Tibial artery (tissue), 4 donors: Measurements from ENCODE around the gene SPSB4.

Experiments used
- DNase-seq, 2 donors: peaks; one replicate each; pipeline ENCODE4 v3.0.0-alpha.2; 2019
- H3K27ac ChIP-seq, 2 donors: fragments of 200-600 bp; sonication (generic) in 1 of 2; 1 replicate in 1 of 2; 2 replicates in 1 of 2; pipeline ENCODE4 v1.5.1; 2018 to 2019; ENCODE audit warnings: mild to moderate bottlenecking in 1 of 2
- H3K27me3 ChIP-seq, 2 donors: fragments of 200-600 bp; sonication (generic) in 1 of 2; one replicate each; pipeline versions ENCODE4 v1.5.1 to v1.6.0; 2016 to 2019
- H3K36me3 ChIP-seq, 3 donors: fragments of 200-600 bp; sonication (generic) in 2 of 3; one replicate each; pipeline ENCODE4 v1.5.1; 2016 to 2019; ENCODE audit warnings: mild to moderate bottlenecking in 2 of 3
- H3K4me1 ChIP-seq, 4 donors: fragments of 200-600 bp; sonication (generic) in 2 of 4; 1 replicate in 3 of 4; 2 replicates in 1 of 4; pipeline ENCODE4 v1.5.1; 2016 to 2019
- H3K4me3 ChIP-seq, 2 donors: fragments of 200-600 bp; sonication (generic) in 1 of 2; 1 replicate in 1 of 2; 2 replicates in 1 of 2; pipeline ENCODE4 v1.5.1; 2018 to 2019; ENCODE audit warnings: mild to moderate bottlenecking in 2 of 2
- H3K9me3 ChIP-seq, 3 donors: fragments of 200-600 bp; sonication (generic) in 1 of 3; one replicate each; pipeline ENCODE4 v1.5.1; 2016 to 2019
- CTCF ChIP-seq, 2 experiments: fragments of 200-600 bp in 1 of 2; fragments of 450-650 bp in 1 of 2; IDR thresholded peaks; one replicate each; pipeline ENCODE4 v1.5.1; 2017 to 2019; ENCODE audit warnings: antibody characterized with exemption in 2 of 2, mild to moderate bottlenecking in 1 of 2, moderate library complexity in 1 of 2
- intact Hi-C: fragments of 100-400 bp; cut with DNase I; formaldehyde crosslinking; loops from one replicate; pipeline ENCODE4 v1.15.0; 2023; ENCODE audit warnings: low total_unique reads

Gene SPSB4

GRCh38 chr3:141078200-141078599 lies 27.1 kb downstream of the SPSB4 start:
- Histone ChIP-seq H3K36me3 (no peaks in the 10 kb centered on the region), H3K4me1 (peaks cover 0 to 28% (median 20%) of the 10 kb centered on the region in 4 donors), H3K27ac (no peak overlapping the region), H3K27me3 (no peaks in the 10 kb centered on the region), H3K4me3 (no peak overlapping the region), H3K9me3 (no peaks in the 10 kb centered on the region)
- no peak for TF ChIP-seq CTCF (IDR thresholded peaks at IDR 0.05)
- intact Hi-C loops, result no loop called here
- DNase-seq, result peak in 1 of 2 donors; percentile 58

- Histone ChIP-seq H3K4me3 (no peak overlapping the region), H3K27me3 (no peaks in the 10 kb centered on the region), H3K9me3 (no peaks in the 10 kb centered on the region), H3K36me3 (no peaks in the 10 kb centered on the region), H3K27ac (no peak overlapping the region), H3K4me1 (peaks cover 0 to 45% (median 36%) of the 10 kb centered on the region in 4 donors)
- intact Hi-C loops, result no loop called here
- no peak for DNase-seq
- no peak for TF ChIP-seq CTCF (IDR thresholded peaks at IDR 0.05)
Observed at GRCh38 chr3:141080431-141080830, 29.3 kb downstream of the SPSB4 start.

GRCh38 chr3:141081141-141081795 lies 30.1 kb downstream of the SPSB4 start:
- no peak for DNase-seq
- Histone ChIP-seq H3K9me3 (no peaks in the 10 kb centered on the region), H3K4me1 (peaks cover 0 to 52% (median 40%) of the 10 kb centered on the region in 4 donors), H3K27ac (no peak overlapping the region), H3K36me3 (no peaks in the 10 kb centered on the region), H3K27me3 (no peaks in the 10 kb centered on the region), H3K4me3 (no peak overlapping the region)
- no peak for TF ChIP-seq CTCF (IDR thresholded peaks at IDR 0.05)
- intact Hi-C loops, result no loop called here

- Histone ChIP-seq H3K4me3 (no peak overlapping the region), H3K27ac (no peak overlapping the region), H3K27me3 (no peaks in the 10 kb centered on the region), H3K4me1 (peaks cover 0 to 54% (median 36%) of the 10 kb centered on the region in 4 donors), H3K36me3 (no peaks in the 10 kb centered on the region), H3K9me3 (no peaks in the 10 kb centered on the region)
- no peak for TF ChIP-seq CTCF (IDR thresholded peaks at IDR 0.05)
- DNase-seq, result no peak
- intact Hi-C loops, result no loop called here
Observed at GRCh38 chr3:141082064-141082463, 30.9 kb downstream of the SPSB4 start.

- peak overlapping the region; percentile 38 to 49 for H3K27ac ChIP-seq
- no peak overlapping the region for H3K4me3 ChIP-seq
- H3K4me1 ChIP-seq, result peaks cover 0 to 50% (median 30%) of the 10 kb centered on the region in 4 donors
- H3K36me3 ChIP-seq, result no peaks in the 10 kb centered on the region
- no peaks in the 10 kb centered on the region for H3K9me3 ChIP-seq
- intact Hi-C loops, result no loop called here
- no peak for DNase-seq
- H3K27me3 ChIP-seq, result no peaks in the 10 kb centered on the region
- no peak for TF ChIP-seq CTCF (IDR thresholded peaks at IDR 0.05)
Observed at GRCh38 chr3:141083226-141083625, 32.1 kb downstream of the SPSB4 start.
